Measurements from ENCODE around the gene RFC5.

- TF ChIP-seq CTCF (tag by site-specific recombination; IDR thresholded peaks at IDR 0.05) (no peak), TCF7L2 (IDR thresholded peaks at IDR 0.05; ENCODE audit: borderline replicate concordance, low read depth, low read length) (no peak), ZNF76 (tag by site-specific recombination; IDR thresholded peaks at IDR 0.05; ENCODE audit: borderline replicate concordance, low read depth) (no peak), PRDM10 (tag by site-specific recombination; IDR thresholded peaks at IDR 0.05) (no peak), KLF17 (tag by site-specific recombination; IDR thresholded peaks at IDR 0.05) (no peak), ZNF639 (tag by site-specific recombination; IDR thresholded peaks at IDR 0.05) (no peak), ZNF138 (tag by site-specific recombination; IDR thresholded peaks at IDR 0.05; ENCODE audit: borderline replicate concordance) (no peak), ZNF629 (tag by site-specific recombination; IDR thresholded peaks at IDR 0.05) (no peak), ZNF24 (tag by site-specific recombination; IDR thresholded peaks at IDR 0.05) (no peak), ZNF449 (tag by site-specific recombination; IDR thresholded peaks at IDR 0.05) (no peak), ZBTB26 (tag by site-specific recombination; optimal IDR thresholded peaks at IDR 0.05) (no peak), ZNF654 (tag by site-specific recombination; IDR thresholded peaks at IDR 0.05; ENCODE audit: low read depth) (no peak)
Measured at GRCh38 chr12:117985182-117985581, 31.3 kb upstream of the RFC5 start.
